H1 (cell line): ENCODE data around the gene CNPY2. TPM values are rescaled to one million over a fixed set of nuclear protein-coding genes. Genes with fewer than 3 reads are reported as not detected.

Experiments used
- ATF2 ChIP-seq: IDR thresholded peaks from 2 replicates; pipeline ENCODE4 v1.6.1; 2012; ENCODE audit warnings: low read length, inconsistent platforms
- CHD1 ChIP-seq: IDR thresholded peaks from 2 replicates; pipeline ENCODE4 v1.6.1; 2012; ENCODE audit warnings: low read depth, low read length, improper control_type of control experiment
- CHD2 ChIP-seq: IDR thresholded peaks from 2 replicates; pipeline ENCODE4 v1.6.1; 2012; ENCODE audit warnings: low read length, improper control_type of control experiment
- CHD7 ChIP-seq: fragments of 300-600 bp; sonication (generic); IDR thresholded peaks from 2 replicates; pipeline ENCODE4 v1.7.1; 2012; ENCODE audit warnings: low read length, moderate library complexity, mild to moderate bottlenecking, inconsistent platforms; ENCODE audit not compliant: insufficient replicate concordance
- CTBP2 ChIP-seq: IDR thresholded peaks from 2 replicates; pipeline ENCODE4 v1.7.0; 2011; ENCODE audit warnings: borderline replicate concordance, mild to moderate bottlenecking, moderate library complexity, mixed read lengths, low read length; ENCODE audit not compliant: insufficient read depth, insufficient read length
- RBBP5 ChIP-seq: IDR thresholded peaks from 2 replicates; pipeline ENCODE4 v1.7.1; 2012; ENCODE audit warnings: low read depth, mild to moderate bottlenecking, inconsistent platforms, low read length, moderate library complexity, borderline replicate concordance
- SP2 ChIP-seq: IDR thresholded peaks from 2 replicates; pipeline ENCODE4 v1.6.1; 2012; ENCODE audit warnings: mild to moderate bottlenecking, low read length, inconsistent platforms
- SP4 ChIP-seq: IDR thresholded peaks from 2 replicates; pipeline ENCODE4 v1.6.1; 2012; ENCODE audit warnings: low read length, inconsistent platforms
- polyA plus RNA-seq, 7 experiments: library from polyadenylated mRNA; depleted of rRNA in 3 of 7; stranded (reverse) in 5 of 7; unstranded in 2 of 7; fragments of >200 nt in 5 of 7; fragments of 200-250 nt in 2 of 7; gene quantifications; 1 replicate in 5 of 7; 2 replicates in 1 of 7; 4 replicates in 1 of 7; pipeline versions ENCODE4 v1.2.1 to v1.2.3, GENCODE V29; 2011 to 2013; ENCODE audit warnings: missing spikeins in 2 of 7, mixed read lengths in 2 of 7
- total RNA-seq: library from RNA; stranded (reverse); fragmentation: NEBNext Ultra II Directional; extraction: Animal tissue kit (Norgen Biotek cat#: 25700); gene quantifications from 2 replicates; pipeline ENCODE4 v1.2.1, GENCODE V29; 2021

The CNPY2 gene
- total and polyA plus RNA-seq, 2 of the 8 experiments (the other 6 are each of a cell fraction or from before 2014, with no cell fraction given), result 203 to 281 TPM

GRCh38 chr12:56333679-56334489 lies 18.1 kb upstream of the CNPY2 start, which contains the start of gene PAN2 (continued):
- TF ChIP-seq CHD7, result no peak
- peak; percentile 31; the same call in 1 of the 2 replicates for TF ChIP-seq RBBP5
- no peak for TF ChIP-seq CHD1
- TF ChIP-seq ATF2, result no peak
- no peak for TF ChIP-seq SP4
- TF ChIP-seq SP2, result no peak
- TF ChIP-seq CHD2, result peak; percentile 71
- TF ChIP-seq CTBP2, result no peak
